ENCODE data around the gene PRRT4. TPM values are rescaled to one million over a fixed set of nuclear protein-coding genes. Genes with fewer than 3 reads are reported as not detected.

Gene PRRT4
- polyA plus RNA-seq, 1 donor (not counting 4 experiments of a cell fraction or from before 2014, with no cell fraction given), result 0.12 TPM

DNA sequence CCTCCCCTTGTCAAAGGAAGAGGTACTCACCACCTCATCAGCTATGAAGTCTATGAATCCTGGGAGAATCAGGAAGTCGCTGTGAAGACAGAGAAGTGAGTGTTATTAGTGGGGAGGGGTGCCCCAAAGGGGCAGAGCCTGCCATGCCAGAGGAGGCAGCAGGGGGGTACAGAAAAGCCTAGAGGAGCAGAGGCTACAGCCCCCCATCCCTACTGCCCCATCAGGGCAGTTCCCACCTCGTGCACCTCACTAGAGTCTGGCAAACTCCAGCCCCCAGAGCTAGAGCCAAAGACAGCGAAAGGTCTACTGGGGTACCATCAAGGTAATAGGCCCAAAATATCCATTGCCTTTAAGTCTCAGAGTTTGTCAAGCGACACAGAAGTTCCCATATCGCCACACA is 42.2 kb upstream of the PRRT4 start:
- Histone ChIP-seq H3K79me2 (ENCODE audit: control insufficient read depth, insufficient read depth, low read length) (peaks cover 15% of the 10 kb centered on the region), H4K20me1 (ENCODE audit: control insufficient read depth, extremely low read depth, insufficient read depth, low read length) (no peaks in the 10 kb centered on the region), H3K27me3 (ENCODE audit: control insufficient read depth, extremely low read depth, insufficient read depth, low read length) (no peaks in the 10 kb centered on the region), H3K36me3 (ENCODE audit: control insufficient read depth in 2 of 2, extremely low read depth in 1 of 2, insufficient read depth in 2 of 2, low read length in 2 of 2) (peaks cover 13 to 24% of the 10 kb centered on the region in 2 experiments), H3K4me2 (ENCODE audit: control insufficient read depth, extremely low read depth, insufficient read depth, low read depth, low read length) (no peak overlapping the region), H3K9me1 (ENCODE audit: control insufficient read depth, extremely low read depth, insufficient read depth, low read length) (no peaks in the 10 kb centered on the region), H2AFZ (ENCODE audit: control insufficient read depth, low read length) (no peak overlapping the region), H3K27ac (ENCODE audit: control insufficient read depth, insufficient read depth, low read length) (no peak overlapping the region), H3K9me3 (ENCODE audit: control insufficient read depth, low read depth, low read length) (no peaks in the 10 kb centered on the region), H3K4me1 (ENCODE audit: control insufficient read depth, extremely low read depth, insufficient read depth, low read length) (peaks cover 26% of the 10 kb centered on the region), H3K4me3 (ENCODE audit: control insufficient read depth in 2 of 3, extremely low read depth in 1 of 3, insufficient read depth in 2 of 3, low read depth in 1 of 3, low read length in 3 of 3) (no peak overlapping the region), H3K9ac (ENCODE audit: control insufficient read depth, extremely low read depth, insufficient read depth, low read length) (no peak overlapping the region)
- TF ChIP-seq EZH2 (IDR thresholded peaks at IDR 0.05; ENCODE audit: low read length), result no peak
- TF ChIP-seq CTCF (optimal IDR thresholded peaks at IDR 0.05 in 1 of 3, IDR thresholded peaks at IDR 0.05 in 1 of 3, conservative IDR thresholded peaks at IDR 0.05 in 1 of 3; ENCODE audit: extremely low read depth in 1 of 3, insufficient read depth in 2 of 3, low read length in 3 of 3), result no peak
- dilution Hi-C loops (cut with MboI; ENCODE audit: extremely low pct_ligation_motif_present, low sequenced_read_pairs), result no loop called here
- DNase-seq (ENCODE audit: low read depth, low spot score), result no peak
- FAIRE-seq, result no peak

- Histone ChIP-seq H3K79me2 (ENCODE audit: control insufficient read depth, insufficient read depth, low read length) (peaks cover 15% of the 10 kb centered on the region), H3K4me2 (ENCODE audit: control insufficient read depth, extremely low read depth, insufficient read depth, low read depth, low read length) (no peak overlapping the region), H3K27me3 (ENCODE audit: control insufficient read depth, extremely low read depth, insufficient read depth, low read length) (no peaks in the 10 kb centered on the region), H3K9ac (ENCODE audit: control insufficient read depth, extremely low read depth, insufficient read depth, low read length) (no peak overlapping the region), H4K20me1 (ENCODE audit: control insufficient read depth, extremely low read depth, insufficient read depth, low read length) (no peaks in the 10 kb centered on the region), H3K27ac (ENCODE audit: control insufficient read depth, insufficient read depth, low read length) (no peak overlapping the region), H3K4me3 (ENCODE audit: control insufficient read depth in 2 of 3, extremely low read depth in 1 of 3, insufficient read depth in 2 of 3, low read depth in 1 of 3, low read length in 3 of 3) (no peak overlapping the region), H3K36me3 (ENCODE audit: control insufficient read depth in 2 of 2, extremely low read depth in 1 of 2, insufficient read depth in 2 of 2, low read length in 2 of 2) (peaks cover 20 to 32% of the 10 kb centered on the region in 2 experiments), H3K9me3 (ENCODE audit: control insufficient read depth, low read depth, low read length) (no peaks in the 10 kb centered on the region), H3K4me1 (ENCODE audit: control insufficient read depth, extremely low read depth, insufficient read depth, low read length) (peaks cover 16% of the 10 kb centered on the region), H3K9me1 (ENCODE audit: control insufficient read depth, extremely low read depth, insufficient read depth, low read length) (no peaks in the 10 kb centered on the region), H2AFZ (ENCODE audit: control insufficient read depth, low read length) (no peak overlapping the region)
- DNase-seq (ENCODE audit: low read depth, low spot score) (no peak), FAIRE-seq (no peak)
- TF ChIP-seq CTCF (optimal IDR thresholded peaks at IDR 0.05 in 1 of 3, IDR thresholded peaks at IDR 0.05 in 1 of 3, conservative IDR thresholded peaks at IDR 0.05 in 1 of 3; ENCODE audit: extremely low read depth in 1 of 3, insufficient read depth in 2 of 3, low read length in 3 of 3), result no peak
- TF ChIP-seq EZH2 (IDR thresholded peaks at IDR 0.05; ENCODE audit: low read length), result no peak
- dilution Hi-C loops (cut with MboI; ENCODE audit: extremely low pct_ligation_motif_present, low sequenced_read_pairs), result no loop called here
Observed at GRCh38 chr7:128402356-128402755, 40.9 kb upstream of the PRRT4 start.
